HG02938 (cell line): ENCODE data around the gene TANC1.

ENCODE experiments used
- ATAC-seq: cut with Tn5 transposase; IDR thresholded peaks from one replicate; pipeline ENCODE4 v1.9.1; 2021; ENCODE audit warnings: mild to moderate bottlenecking, moderate library complexity; ENCODE audit not compliant: unreplicated experiment

TANC1 gene

DNA sequence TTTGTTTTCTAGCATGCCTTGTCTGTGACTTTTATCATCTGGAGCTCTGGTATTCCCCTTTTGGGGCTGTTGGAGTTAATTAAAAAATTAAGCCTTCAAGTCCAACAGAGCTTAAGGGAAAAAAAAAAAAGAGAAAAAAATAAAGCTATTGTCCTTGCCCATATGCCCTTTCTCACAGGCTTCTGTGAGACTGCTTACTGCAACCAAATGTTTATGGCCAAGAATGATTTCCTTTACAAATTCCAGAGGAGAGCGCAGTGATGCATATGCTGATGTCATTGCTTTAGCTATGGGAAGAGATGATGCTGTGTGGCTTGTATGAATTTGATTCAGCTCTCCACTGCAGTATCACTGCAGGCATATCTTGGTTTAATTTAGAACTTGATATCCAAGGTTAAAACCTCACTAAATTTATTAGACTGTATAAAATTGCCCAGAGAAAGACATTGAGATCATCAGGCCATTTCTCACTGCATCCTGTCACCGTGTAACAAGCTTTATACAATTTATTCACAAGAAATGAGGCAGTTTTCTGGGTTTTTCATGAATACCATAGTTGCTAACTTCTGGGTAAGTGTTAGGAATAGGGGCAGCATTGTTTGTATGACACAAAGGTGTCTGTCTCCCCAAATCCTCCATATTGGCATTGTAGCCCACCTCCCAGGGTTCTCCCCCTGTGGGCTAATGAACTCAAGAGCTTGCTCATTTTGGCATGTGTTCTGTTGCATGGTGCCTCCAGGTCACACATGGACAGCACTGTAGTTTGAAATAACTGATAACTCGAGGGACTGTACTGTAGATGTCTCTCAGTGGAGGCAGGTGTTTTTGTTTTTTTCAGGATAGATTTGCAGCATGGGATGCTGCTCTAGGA is 85.0 kb downstream of the TANC1 start:
- no peak for ATAC-seq

GRCh38 chr2:159054032-159054334 is 85.5 kb downstream of the TANC1 start:
- no peak for ATAC-seq

DNA sequence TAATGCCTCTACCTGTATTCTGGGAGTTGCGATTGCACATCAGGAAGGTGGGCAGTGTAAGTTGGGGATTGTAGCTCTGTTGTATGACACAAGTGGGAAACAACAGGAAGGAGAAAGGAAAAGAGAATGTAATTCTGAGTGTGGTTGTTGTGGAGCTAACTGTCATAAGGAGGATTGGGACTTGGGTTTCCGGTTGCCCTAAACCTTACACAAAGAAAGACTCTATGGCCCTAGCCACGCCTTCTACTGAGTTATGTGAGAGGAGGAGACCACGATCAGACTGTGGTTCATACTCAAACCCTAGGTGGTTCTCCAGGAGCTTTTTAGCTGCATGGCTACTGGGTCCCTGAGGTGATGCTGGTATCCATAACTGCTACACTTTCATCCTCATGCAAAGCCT is 86.5 kb downstream of the TANC1 start:
- ATAC-seq, result no peak

- no peak for ATAC-seq
Measured at GRCh38 chr2:159060518-159060917, 92.1 kb downstream of the TANC1 start.

- no peak for ATAC-seq
Measured at GRCh38 chr2:159063677-159064076, 95.2 kb downstream of the TANC1 start.

DNA sequence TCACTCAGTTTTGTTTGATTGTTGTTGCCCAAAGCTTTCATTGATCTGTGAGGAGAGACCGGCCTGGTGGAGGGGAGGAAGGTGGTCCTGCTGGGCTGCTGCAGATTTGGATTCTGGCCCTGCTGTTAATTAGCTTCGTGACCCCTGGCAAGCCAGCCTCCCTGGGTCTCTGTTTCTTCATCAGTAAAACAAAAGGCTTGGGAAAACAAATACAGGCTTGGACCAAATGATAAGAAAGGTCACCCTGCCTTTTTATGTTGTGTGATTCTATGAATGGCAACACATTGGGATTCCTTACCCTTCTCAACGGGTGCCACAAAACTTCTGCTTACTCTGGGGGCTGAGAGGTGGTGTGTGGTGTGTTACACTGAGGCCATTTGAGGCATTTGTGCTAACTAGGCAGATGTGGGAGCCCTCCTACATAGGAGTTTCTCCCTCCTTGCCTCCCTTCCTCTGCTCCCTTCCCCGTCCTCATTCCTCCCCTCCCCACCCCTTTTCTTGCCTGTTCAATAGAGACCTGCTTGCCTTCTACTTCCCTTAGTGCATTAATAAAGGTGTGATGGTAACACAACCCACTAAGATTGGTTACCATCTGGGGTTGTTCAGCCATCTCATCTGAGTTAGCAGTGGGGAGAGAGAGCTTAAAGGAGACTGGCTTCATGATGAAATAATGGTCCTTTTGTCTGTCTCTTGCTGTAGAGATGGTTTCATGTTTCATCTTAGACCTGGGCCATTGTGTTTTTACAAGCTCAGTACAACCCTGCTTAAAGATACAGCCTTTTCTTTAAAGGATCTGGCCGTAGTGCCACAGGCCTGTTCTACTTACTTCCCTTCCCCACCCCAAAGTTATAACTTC is 96.2 kb downstream of the TANC1 start:
- no peak for ATAC-seq

GRCh38 chr2:159065313-159065712 is 96.9 kb downstream of the TANC1 start:
- ATAC-seq, result no peak

DNA sequence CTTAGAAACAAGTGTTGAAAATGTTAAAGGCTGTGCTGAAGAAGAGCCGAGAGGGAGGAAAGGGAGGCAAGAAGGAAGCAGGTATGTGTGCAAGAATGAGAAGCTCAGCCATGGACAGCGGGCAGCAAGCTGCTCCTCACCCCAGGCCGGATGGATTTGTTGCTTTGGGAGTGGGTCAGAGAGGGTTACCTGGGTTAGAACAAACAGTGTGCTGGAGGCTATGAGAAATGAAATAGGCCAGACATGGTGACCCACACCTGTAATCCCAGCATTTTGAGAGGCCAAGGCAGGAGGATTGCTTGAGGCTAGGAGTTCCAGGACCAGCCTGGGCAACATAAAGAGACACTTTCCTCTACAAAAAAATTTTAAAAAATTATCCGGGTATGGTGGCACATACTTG is 97.5 kb downstream of the TANC1 start:
- no peak for ATAC-seq

- no peak for ATAC-seq
Measured at GRCh38 chr2:159066541-159067156, 98.2 kb downstream of the TANC1 start.

DNA sequence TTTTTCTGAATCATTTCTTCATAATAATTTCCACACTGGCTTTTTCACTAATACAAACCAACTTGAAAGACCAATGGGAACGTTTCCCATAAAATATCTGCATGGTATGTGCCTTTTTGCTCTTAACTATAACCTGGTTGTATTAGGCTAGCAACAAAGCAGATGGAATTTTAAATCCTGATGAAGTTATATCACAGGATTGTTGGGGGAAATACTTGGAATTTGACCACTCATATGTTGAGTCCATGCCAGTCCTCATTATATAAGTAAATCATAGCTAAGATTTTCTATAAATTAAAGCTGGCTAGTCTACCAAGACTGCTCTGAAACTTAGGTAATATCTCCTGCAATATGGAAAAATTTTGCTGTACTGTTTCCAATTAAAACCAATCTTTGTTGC is 99.5 kb downstream of the TANC1 start:
- ATAC-seq, result no peak

DNA sequence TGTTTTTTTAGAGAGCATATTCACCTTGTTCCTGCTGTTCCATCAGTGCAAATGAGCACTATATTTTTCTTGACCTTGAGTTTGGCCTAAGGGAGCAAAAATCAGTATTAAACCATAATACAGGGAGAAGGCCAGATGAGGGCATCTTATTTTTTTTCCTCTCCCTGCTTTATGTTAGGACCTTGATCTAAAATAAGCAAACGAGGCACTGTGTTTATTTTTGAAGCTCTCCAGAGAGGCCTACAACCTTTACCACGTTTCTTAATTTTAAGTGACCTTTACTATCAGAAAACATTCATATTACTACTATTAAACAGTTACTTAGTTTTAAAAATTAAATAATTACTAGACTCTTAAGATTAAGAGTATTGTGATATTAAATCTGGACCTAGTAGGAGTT is 100.8 kb downstream of the TANC1 start:
- no peak for ATAC-seq

DNA sequence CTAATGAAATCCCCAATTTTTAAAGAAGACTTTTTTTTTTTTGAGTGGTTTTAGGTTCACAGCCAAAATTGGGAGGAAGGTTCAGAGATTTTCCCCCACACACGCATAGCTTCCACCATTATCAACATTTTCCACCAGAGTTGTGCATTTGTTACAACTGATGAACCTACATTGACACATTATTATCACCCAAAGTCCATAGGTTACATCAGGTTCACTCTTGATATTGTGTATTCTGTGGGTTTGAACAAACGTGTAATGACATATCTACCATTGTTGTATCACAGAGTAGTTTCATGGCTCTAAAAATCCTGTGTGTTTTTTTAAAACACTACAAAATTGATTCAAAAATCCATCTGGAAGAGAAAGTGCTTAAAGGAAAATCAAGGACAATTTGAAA is 101.8 kb downstream of the TANC1 start:
- no peak for ATAC-seq

GRCh38 chr2:159071190-159071915 is 102.9 kb downstream of the TANC1 start:
- ATAC-seq, result no peak

GRCh38 chr2:159072795-159073194 is 104.4 kb downstream of the TANC1 start:
- no peak for ATAC-seq

DNA sequence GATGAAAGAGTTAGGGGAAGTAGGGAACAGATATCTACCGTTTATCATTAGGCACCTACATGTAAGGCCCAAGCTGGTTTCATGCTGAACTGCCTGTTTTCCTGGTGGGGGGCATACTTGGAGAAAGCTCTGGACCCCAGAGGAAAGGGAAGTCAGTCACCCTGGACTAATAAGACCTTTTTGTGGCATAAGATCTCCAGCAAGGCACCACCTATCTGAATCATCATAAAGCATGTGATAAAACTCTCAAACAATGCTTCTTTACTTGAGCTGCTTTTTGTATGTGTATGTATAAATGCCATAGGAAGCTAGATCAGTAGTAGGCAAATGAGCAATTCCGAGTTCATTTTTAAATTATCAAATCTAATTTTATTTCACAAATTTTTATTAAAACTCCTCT is 104.8 kb downstream of the TANC1 start:
- no peak for ATAC-seq

DNA sequence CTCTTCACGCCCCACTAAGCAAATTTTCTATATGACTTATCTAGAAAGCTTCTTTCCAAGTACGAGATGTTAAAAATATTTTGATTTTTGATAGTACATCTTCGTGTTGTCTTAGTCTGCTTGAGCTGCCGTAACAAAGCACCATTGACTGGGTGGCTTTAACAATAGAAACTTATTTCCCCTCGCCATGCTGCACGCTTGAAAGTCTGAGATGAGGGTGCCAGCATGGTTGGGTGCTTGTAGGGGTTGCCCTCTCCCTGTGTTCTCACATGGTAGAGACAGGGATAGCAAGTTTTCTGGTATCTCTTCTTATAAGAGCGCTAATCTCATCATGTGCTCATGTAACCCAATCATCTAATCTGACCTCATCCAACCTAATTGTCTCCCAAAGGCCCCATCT is 106.2 kb downstream of the TANC1 start:
- no peak for ATAC-seq

DNA sequence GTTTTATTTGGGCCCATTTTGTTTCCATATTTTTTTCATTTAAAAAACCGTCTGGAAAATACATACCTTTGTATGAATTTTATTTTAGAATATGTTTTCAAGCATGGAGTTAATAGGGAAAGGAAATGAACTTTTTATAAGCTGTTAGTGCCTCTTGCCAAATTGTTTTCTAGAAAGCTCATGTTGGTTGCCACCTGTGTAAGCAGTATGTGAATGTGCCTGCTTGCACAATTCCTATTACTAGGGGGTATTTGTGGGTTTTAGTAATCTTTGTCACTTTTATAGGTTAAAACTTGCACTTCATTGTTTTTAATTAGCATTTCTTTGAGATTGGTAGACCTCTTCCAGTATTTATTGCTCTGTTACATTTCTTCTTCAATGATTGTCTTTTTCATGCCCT is 107.3 kb downstream of the TANC1 start:
- no peak for ATAC-seq

GRCh38 chr2:159076241-159076640 is 107.8 kb downstream of the TANC1 start:
- no peak for ATAC-seq

DNA sequence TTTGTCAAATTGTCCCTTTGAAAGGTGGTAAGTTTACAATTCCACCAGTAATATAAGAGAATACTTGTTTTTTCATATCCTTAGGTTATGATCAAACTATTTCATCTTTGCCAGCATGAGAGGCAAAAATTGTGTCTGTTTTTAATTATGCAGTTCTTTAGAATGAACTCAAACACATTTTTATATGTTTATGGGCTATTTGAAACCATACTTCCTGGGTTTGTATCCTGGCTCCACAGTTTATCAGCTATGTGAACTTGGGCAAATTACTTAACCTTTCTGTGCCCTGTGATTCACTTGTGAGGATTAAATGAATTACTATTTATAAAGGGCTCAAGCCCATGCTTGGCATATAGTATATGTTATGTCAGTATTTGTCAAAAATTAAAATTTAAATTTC is 109.4 kb downstream of the TANC1 start:
- ATAC-seq, result no peak

GRCh38 chr2:159078443-159078842 is 110.0 kb downstream of the TANC1 start:
- no peak for ATAC-seq

DNA sequence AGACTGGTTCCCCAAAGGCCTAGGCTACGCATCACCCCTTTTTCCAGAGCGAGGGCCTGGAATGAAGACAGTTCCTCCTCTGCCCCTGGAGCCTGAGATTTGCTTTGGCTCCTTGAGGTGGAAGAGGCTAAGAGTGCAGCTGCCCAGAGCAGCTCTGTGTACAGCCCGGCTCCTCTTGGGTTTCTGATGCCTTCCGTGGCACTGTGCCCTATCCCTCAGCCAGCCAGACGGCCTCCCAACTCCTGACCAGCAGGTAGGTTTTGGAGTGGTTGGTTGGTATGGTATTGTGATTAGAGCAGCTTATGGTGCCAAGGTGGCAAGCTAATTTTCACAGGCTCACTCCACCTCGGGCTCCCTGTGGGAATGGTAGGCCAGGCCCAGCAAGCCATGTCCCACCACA is 112.2 kb downstream of the TANC1 start:
- no peak for ATAC-seq
